Hematopoietic multipotent progenitor cell treated with erythropoietin and hydrocortisone succinate and interleukin-3 and kit ligand, for 17 days (in vitro differentiated cells): Measurements from ENCODE around the gene TBC1D19.
"Not testable (repeated sequence)": the region's sequence is repeated elsewhere in the genome, so short reads cannot be mapped to it uniquely, and the experiment has no call there.

ENCODE experiments used
- DNase-seq: peaks from one replicate; pipeline ENCODE4 v3.0.0-alpha.2; 2015; ENCODE audit warnings: low spot score

The TBC1D19 gene

DNA sequence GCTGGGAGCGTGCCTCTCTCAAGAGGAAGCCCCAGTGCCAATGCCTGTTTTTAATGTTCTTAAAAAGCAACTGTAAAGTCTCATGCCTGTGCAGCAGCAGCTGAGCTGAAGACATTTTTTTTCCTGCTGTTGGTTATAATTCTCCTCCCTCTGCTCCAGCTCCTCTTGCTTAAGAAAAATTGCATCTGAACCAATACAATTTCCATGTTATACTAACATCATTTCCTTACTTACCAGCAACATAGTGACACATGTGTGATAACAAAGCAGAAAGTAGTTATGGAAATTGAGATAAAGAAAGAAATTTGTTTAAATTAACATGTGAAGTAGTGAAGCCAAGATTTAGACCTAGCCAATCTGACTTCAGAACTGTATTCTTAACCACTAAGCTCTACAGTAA is 101.4 kb downstream of the TBC1D19 start:
- DNase-seq: no peak

DNA sequence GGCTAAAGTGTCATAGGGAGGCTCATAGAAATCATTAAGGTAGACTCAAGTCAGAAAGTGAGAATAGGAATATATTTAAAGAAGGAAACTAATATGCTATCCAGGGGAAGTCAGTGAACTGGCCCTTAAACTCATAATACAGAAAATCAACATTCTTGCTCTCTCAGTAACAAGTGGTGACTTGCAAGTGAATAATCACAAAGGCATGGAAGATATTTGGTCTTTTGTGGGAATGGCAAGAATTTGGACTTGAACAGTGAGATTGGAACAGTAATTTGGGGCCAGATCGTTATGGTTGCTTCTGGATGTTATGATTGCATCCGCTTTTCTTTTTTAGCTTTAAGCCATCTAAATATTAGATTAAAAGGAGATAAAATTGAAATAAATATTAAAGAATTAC is 103.8 kb downstream of the TBC1D19 start:
- no peak for DNase-seq

DNA sequence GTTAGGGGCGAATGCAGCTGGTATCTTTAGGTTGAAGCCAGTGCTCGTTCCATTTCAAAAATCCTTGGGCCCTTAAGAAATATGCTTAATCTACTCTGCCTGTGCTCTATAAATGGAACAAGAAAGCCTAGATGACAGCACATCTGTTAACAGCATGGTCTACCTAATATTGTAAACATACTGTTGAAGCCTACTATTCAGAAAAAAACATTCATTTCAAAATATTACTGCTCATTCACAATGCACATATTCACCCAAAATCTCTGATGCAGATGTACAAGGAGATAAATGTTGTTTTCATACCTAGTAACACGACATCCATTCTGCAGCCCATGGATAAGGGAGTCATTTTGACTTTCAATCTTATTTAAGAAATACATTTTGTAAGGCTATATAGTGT is 106.6 kb downstream of the TBC1D19 start:
- no peak for DNase-seq

DNA sequence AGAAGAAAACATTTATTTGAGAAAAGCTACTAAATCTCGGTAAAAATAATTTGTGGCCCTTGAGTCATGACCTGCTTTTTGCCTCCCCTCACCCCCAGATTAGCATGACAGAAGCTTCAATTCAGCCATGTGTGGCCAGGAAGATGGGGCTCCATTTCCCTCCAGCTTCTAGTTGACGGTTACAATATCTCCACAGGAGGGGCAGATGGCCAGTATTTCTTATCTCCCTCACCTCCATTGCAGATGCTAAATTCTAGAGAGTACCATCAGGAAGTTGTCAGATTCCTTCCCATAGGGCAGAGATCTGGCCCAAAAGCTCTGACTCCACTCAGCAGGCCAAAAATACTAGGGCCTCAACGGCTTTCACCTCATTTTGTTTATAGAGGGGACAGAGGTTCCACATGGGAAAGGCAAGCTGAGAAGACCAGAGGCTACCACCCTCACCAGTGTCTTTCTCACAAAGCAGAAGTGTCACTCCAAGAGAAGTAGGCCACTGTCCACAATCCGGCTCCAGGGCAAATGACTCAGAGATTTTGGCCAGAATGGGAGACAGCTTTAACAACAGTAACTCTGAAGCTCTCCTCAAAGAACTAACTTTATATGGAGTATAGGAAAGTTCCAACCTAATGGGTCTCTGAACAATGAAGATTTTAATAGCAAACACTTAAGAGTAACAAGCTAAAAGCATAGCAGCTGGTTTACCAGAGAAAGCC is 108.3 kb downstream of the TBC1D19 start:
- DNase-seq: no peak

DNA sequence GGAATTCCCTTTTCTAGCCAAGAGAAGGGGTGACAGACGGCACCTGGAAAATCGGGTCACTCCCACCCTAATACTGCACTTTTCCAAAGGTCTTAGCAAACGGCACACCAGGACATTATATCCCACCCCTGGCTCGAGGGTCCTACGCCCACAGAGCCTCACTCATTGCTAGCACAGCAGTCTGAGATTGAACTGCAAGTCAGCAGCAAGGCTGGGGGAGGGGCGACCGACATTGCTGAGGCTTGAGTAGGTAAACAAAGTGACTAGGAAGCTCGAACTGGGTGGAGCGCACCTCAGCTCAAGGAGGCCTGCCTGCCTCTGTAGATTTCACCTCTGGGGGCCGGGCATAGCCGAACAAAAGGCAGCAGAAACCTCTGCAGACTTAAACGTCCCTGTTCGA is 110.2 kb downstream of the TBC1D19 start:
- DNase-seq: not testable (repeated sequence)

DNA sequence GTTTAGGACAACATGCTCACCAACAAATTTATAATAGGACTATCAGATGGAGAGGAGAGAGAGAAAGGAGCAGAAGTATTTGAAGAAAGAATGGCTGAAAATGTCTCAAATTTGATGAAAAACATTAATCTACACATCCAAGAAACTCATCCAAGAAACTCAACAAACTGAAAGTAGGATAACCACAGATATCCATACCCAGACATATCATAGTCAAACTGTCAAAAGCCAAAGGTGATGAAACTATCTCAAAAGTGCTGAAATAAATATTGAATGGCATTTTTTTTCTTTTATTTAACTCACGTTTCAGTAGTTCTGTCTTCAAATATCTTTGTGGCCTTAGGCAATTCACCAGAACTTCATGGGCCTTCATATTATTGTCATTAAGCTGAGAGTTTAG is 116.2 kb downstream of the TBC1D19 start:
- no peak for DNase-seq

DNA sequence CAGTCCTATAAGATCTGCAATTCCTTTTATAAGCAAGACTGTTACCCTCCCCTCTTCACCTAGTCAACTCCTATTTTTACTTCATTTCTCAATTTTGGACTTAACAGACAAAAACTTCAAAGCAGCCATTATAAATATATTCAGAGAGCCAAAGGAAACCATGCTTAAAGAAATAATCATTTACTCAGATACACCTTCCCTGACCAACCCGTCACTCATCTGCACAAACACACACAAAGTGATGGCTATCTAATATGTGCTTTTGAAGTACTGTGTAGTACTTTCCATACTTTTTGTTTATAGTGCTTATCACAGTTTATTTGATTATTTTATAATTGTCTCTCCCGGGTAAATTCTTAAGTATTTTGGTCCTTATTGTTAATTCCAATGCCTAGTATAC is 117.2 kb downstream of the TBC1D19 start:
- no peak for DNase-seq

DNA sequence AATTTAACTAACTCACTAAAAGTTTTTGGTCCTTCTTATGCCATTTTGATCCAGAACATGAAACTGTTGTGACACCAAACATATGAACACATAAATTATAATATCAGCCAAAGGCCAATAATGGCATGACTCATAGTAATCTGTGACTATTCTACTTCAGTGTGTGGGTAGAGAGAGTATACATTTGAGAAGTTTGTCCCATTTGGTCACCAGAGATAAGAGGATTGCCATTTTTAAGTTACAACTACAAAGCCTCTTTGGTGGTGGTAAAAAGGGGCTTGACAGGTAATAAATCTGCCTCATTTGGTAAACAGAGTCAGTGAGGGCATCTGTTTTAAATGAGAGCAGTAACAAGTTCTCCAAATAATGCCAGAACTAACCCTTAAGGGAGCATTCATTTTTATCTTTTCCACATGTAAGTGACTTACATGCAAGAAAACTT is 117.9 kb downstream of the TBC1D19 start:
- no peak for DNase-seq

DNA sequence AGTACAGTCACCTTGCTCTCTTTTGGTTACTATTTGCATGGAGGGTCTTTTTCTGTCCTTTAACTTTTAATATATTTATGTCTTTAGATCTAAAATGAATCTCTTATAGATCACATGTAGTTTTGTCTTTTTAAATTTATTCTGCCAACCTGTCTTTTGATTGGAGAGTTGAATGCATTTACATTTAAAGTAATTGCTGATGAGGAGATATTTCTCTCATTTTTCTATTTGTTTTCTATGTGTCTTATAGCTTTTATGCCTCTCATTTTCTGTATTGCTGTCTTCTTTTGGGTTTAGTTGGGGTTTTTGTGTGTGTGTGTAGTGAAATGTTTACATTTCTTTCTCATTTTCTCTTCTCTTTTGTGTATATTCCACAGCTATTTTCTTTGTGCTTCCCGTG is 123.5 kb downstream of the TBC1D19 start:
- DNase-seq: no peak

DNA sequence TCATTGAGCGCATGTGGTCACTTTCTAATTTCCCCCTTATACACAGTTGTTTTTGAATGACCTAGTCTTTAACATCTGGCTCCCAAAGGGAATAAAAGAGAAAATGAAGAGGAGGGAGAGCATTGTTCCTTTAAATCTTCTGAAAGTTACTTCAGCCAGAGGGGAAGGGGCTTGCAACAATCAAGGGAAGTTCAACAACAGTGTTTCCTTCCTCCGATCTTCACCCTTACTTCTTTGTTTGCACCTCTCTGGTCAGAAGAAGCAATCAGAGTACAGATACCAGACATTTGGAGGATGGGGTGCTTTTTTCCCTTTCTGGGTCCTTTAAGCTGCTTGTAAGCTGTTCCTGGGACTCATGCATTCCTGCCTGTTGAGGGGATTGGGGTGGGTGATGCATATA is 125.4 kb downstream of the TBC1D19 start:
- no peak for DNase-seq

DNA sequence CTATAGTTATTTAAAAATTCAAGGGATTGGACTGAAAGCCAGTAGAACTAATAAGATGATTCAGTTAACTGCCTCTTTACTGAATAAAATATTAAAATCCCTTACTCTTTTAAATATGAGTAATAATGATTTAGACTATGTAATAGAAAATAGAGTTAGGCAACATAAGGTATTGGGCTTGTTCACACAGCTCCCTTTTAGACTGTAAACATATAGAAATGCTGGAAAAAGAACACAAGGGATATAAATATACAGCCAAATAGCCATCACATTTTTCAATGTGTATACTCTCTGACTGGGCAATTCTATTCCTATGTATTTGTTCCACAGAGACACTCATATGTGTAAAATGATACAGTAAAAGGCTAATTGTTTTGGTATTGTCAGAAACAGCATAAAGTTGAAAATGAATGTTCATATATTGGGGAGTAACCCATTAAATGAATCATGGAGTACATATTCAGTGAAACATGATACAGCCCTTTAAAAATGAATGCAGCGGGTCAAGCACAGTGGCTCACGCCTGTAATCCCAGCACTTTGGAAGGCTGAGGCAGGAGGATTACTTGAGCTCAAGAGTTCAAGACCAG is 129.8 kb downstream of the TBC1D19 start:
- no peak for DNase-seq

DNA sequence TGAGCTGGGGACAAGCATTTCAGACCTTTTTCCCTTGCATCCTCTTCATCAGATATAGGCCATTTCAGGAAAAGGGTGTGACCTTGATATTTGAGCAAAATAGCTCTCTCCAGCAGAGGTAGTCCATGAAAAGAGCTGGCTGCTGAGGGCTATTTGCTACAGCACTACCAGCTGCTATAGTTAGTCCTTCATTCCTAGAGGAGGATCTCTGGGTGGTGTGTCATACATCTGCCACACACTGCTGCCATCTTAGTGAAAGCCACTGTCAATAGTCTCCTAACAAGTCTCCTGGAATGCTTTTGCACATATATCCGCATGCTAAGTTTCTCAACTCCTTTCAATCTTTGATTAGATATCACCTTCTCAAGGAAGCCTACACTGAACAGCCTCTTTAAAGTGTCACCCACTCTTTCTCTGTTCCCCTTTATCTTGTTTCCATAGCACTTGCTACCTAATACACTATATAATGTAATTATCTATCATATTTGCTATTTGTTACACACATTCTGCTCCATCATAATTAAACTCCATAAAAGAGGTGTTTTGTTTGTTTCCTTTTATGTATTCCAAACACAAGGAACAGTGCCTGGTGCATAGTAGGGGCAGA is 131.9 kb downstream of the TBC1D19 start:
- DNase-seq: no peak

DNA sequence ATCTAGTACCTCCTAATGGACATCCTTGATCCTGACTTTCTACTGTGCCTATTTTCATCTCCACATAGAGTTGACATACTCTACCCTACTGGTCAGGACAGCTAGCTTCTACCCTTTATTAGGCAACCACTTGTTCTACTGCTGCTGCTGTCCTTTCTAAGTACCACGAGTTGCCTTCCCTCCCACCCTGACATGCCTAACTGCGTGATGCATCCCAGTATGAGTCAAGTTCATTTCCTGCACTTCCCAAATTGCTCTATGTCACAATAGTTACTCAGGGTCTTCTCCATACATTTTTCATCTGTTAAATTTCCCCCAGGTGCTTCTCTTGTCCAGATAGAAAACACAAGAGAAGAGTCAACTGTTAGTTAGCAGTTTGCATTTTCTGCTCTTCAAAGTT is 133.4 kb downstream of the TBC1D19 start:
- no peak for DNase-seq

DNA sequence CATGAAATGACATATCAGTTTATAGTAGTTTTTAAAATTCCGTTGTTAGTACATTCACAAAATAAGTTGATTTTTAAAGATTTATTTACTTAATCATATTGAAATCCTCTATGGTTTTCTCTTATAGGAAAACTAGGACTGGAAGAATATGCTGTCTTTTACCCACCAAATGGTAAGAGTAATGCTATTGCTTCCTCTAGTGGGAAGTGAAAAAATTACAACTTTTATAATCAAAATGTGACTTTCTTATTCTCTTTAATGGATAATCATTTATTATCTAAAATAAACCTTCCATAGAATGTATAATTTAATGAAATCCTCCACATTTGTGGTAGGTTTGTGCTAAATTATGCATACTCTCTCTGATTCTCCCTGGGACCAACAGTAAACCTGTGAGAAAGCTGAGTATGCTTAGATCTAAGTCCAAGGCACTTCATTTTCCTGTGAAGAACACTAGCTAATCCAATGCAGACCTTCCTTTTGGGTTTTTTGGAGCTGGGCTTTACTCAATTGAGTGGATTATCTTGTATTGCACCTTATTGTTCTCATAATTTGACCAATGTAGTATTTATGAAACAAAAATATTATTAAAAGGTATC is 136.2 kb downstream of the TBC1D19 start:
- no peak for DNase-seq

DNA sequence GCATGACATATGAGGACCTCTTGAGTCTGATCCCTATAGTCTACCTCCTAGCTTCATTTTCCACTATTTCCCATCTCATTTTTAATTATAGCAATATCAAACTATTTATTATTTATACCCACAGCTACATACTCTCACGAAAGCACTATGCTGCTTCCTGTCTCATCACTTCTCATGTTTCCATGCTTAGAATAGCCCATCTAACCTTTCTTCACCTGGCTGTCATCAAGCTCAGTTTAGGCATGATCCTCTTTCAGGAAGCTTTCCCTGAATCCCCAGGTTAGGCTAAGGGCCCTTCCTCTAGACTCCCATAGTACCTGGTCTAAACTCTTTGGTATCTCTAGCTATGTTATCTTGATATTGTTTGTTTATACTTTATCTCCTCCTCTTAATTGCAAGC is 137.8 kb downstream of the TBC1D19 start:
- no peak for DNase-seq

DNA sequence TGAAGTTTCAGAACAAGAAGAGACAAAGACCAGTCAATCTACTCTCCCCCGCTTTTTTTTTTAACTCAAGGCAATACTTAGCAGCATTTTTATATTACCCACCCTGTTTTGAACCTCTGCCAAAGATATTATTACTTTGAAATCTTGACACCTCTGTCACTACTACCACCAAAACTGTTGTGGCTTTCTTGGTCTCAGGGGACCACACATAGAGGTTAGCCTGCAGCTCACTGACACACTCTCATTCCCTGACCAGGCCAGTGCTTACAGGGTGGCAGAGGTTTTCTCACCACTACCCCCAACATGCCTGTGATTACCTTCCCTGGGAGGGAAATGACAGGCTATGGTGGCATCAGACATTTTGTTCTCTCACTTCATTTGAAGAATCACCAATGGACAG is 139.3 kb downstream of the TBC1D19 start:
- DNase-seq: no peak

DNA sequence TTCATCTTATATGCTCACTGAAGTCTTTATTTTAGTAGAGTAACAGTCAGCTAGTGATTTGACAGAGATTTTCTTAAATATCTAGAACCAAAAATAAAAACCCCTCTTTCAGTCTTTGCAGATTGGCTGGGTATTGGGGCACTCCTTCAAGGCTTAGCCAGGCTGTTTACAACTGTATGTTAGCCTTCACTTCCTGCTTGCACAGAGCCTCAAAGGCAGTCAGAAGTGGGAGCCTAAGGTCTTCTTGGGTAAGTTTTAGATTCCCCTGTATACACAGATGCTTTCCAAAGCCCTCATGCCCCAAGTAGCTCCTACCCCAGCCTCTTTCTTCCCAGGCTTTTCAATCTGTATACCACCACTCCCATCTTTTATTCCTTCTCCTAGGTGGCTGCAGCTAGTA is 140.7 kb downstream of the TBC1D19 start:
- DNase-seq: no peak

DNA sequence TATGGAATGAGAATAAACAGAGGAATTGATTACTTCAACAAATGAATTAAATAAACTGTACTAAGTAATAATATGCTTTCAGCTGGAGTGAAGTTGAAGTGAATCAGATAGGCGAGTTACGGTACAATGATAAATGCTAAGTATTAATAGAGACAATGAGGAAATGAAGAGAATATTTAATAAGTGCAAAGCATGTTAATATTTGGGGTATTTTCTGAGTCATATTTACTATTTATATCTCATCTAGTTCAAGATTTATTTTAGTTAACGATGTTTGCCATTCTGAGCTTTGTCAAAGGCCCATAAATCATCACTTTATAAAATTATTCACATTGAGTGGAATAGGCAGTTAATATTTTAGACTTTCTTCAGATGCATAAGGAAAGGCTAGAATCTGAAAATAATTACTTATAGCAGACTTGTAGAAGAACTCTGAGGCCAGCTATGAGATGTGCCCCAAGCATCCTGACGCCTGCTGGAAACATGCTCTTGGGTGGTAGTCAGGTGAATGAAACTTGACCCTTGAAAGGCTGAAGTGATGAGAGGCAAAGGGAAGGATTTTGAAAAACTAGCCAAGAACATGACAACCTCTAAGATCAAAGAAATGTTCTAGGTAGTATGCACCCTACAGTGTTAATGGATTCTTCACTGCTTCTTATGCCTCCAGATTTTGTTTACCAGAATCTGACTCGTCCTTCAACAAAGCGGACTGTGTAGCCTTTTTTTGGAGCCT is 142.9 kb downstream of the TBC1D19 start:
- DNase-seq: no peak

DNA sequence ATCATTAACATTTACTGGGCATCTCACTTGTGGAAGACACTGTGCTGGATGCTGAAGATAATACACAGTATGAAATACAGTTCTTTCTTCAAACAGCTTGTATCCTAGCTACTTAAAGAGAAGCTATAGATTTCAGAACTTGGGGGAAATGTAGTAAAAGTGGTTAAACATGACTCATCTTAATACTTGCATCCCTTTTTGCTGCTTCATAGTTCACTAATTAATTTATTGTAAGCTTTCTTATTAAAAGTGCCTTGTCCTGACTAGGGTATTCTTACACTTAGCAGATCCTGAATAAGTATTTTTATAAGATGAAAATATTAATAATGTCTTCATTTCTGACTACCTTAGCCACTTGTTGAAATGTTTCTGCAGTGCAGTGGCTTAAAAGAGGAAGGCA is 144.0 kb downstream of the TBC1D19 start:
- DNase-seq: no peak

DNA sequence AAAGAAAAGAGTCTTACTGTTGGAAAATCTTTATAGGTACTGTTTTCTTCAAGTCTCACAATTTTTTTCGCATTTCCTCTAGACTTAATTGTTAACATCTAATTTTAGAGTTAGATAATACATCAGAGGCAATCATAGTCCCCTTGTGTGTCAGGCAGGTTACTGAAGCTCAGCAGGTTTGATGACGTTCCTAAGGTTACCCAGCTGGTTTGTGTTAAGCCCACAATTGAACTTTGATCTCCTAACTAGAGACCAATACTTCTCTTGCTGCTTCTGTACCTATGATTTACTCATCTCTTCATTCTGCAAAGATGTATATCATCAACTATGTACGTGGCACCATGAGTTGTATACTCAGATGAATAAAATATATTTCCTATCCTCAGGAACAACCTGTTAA is 145.1 kb downstream of the TBC1D19 start:
- no peak for DNase-seq

DNA sequence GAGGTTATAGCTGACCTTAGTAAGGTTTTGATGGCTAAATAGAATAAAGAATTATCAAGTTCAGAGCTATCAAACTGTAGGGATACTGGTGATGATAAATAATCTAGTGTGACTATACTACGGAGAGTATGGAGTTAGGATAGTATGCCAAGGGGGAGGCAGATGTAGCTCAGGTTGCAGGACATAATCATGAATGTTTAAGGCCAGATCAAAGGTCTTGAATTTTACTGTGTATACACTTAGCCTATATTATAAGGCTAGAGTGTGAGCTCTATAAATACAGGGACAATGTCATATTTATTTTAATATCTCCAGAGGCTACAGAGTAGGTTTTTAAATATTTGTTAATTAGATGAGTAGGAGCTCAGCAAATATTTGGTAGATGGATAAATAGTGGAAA is 145.7 kb downstream of the TBC1D19 start:
- DNase-seq: no peak

DNA sequence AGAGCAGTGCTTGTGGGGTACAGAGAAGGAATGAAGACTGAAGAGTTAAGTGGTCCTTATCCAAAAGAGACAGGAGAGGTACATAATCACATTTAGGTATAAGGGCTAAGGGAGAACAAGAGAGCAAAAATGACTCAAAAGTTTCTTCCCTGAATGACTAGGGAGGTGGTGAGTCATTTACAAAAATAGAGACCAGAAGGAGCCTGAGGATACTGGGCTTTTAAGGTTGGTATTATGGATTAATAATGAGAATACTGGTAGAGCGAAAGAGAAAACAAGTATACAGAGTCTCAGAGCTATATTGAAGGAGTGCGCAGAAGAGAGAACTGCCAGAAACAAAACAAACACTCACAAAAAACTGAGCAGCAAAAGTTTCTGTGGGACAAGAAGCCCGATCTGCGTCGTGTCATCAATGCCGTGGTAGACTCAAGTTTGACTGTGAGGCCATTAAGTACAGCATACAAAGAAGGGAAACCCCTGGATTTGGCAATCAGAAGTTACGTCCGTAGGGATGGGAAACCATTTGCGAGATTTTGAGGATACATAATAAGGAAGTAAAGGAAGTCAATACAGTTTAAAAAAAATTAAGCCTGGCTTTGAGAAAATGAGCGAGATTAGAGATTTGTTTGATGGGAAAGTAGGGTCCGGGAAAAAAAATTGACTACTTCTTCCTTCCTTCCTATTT is 147.6 kb downstream of the TBC1D19 start:
- no peak for DNase-seq
